ACC112 (cell line): ENCODE results near the gene MEIOC.
"Not testable (repeated sequence)": the region's sequence is repeated elsewhere in the genome, so short reads cannot be mapped to it uniquely, and the experiment has no call there.

Source experiments
- H2AFZ ChIP-seq: fragments of 200-600 bp; sonication (generic); one replicate; pipeline ENCODE4 v1.6.0; 2017; ENCODE audit warnings: antibody characterized with exemption, low read length; ENCODE audit not compliant: unreplicated experiment
- H3K27ac ChIP-seq: fragments of 200-600 bp; sonication (generic); 2 replicates; pipeline ENCODE4 v1.5.1; 2014; ENCODE audit warnings: low read depth, mild to moderate bottlenecking, antibody characterized with exemption, low read length, moderate library complexity
- H3K27me3 ChIP-seq: fragments of 200-600 bp; sonication (generic); 2 replicates; pipeline ENCODE4 v1.6.1; 2014; ENCODE audit warnings: mild to moderate bottlenecking, antibody characterized with exemption, low read length, moderate library complexity, mixed read lengths; ENCODE audit not compliant: insufficient read depth
- H3K36me3 ChIP-seq: fragments of 200-600 bp; sonication (generic); 2 replicates; pipeline ENCODE4 v1.6.1; 2016; ENCODE audit warnings: mild to moderate bottlenecking, antibody characterized with exemption, low read length, moderate library complexity, mixed read lengths; ENCODE audit not compliant: insufficient read depth
- H3K4me1 ChIP-seq: fragments of 200-600 bp; sonication (generic); one replicate; pipeline ENCODE4 v1.6.1; 2016; ENCODE audit warnings: low read length, mixed read lengths; ENCODE audit not compliant: insufficient read depth, unreplicated experiment, control insufficient read depth
- H3K4me3 ChIP-seq: fragments of 200-600 bp; sonication (generic); 2 replicates; pipeline ENCODE4 v1.5.1; 2014; ENCODE audit warnings: mild to moderate bottlenecking, low read depth, low read length
- H3K79me2 ChIP-seq: fragments of 200-600 bp; sonication (generic); one replicate; pipeline ENCODE4 v1.6.0; 2016; ENCODE audit warnings: low read length; ENCODE audit not compliant: control insufficient read depth, unreplicated experiment, insufficient read depth

MEIOC gene

GRCh38 chr17:44627513-44628242, 28.6 kb upstream of the MEIOC start:
- Histone ChIP-seq H3K4me1 (no peaks in the 10 kb centered on the region), H2AFZ (no peak overlapping the region), H3K27ac (no peak overlapping the region), H3K36me3 (no peaks in the 10 kb centered on the region), H3K27me3 (no peaks in the 10 kb centered on the region), H3K4me3 (no peak overlapping the region), H3K79me2 (no peaks in the 10 kb centered on the region)

GRCh38 chr17:44628243-44629188, 27.8 kb upstream of the MEIOC start:
- H3K27me3 ChIP-seq: no peaks in the 10 kb centered on the region
- no peaks in the 10 kb centered on the region for H3K4me1 ChIP-seq
- no peak overlapping the region for H2AFZ ChIP-seq
- no peak overlapping the region for H3K4me3 ChIP-seq
- H3K79me2 ChIP-seq: no peaks in the 10 kb centered on the region
- no peak overlapping the region for H3K27ac ChIP-seq
- no peaks in the 10 kb centered on the region for H3K36me3 ChIP-seq

DNA sequence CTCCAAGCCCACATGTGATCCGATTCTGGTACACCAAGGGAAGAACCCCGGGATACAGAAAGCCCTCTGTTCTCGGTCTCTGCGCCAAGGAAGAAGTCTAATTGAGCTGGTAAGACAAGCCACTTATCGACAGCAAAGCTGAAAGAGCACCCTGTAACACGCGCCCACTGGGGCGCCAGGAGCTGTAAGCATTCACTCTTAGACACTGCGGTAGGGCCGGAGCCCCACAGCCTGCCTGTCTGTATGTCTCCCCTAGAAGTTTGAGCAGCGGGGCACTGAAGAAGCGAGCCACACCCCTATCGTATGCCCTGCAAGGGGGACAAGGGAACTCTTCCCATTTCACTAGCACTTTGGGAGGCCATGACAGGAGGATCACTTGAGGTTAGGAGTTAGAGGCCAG, 27.0 kb upstream of the MEIOC start:
- no peaks in the 10 kb centered on the region for H3K27me3 ChIP-seq
- H3K36me3 ChIP-seq: no peaks in the 10 kb centered on the region
- H3K4me3 ChIP-seq: no peak overlapping the region
- no peak overlapping the region for H3K27ac ChIP-seq
- H2AFZ ChIP-seq: no peak overlapping the region
- H3K79me2 ChIP-seq: no peaks in the 10 kb centered on the region
- no peaks in the 10 kb centered on the region for H3K4me1 ChIP-seq

GRCh38 chr17:44630703-44631102, 25.6 kb upstream of the MEIOC start:
- Histone ChIP-seq H3K4me1 (no peaks in the 10 kb centered on the region), H3K79me2 (no peaks in the 10 kb centered on the region), H3K4me3 (no peak overlapping the region), H3K27me3 (no peaks in the 10 kb centered on the region), H3K36me3 (no peaks in the 10 kb centered on the region), H2AFZ (no peak overlapping the region), H3K27ac (no peak overlapping the region)

GRCh38 chr17:44633998-44634397, 22.3 kb upstream of the MEIOC start:
- H3K79me2 ChIP-seq: no peaks in the 10 kb centered on the region
- no peaks in the 10 kb centered on the region for H3K4me1 ChIP-seq
- no peak overlapping the region for H3K27ac ChIP-seq
- H3K4me3 ChIP-seq: no peak overlapping the region
- H2AFZ ChIP-seq: no peak overlapping the region
- H3K36me3 ChIP-seq: no peaks in the 10 kb centered on the region
- no peaks in the 10 kb centered on the region for H3K27me3 ChIP-seq

DNA sequence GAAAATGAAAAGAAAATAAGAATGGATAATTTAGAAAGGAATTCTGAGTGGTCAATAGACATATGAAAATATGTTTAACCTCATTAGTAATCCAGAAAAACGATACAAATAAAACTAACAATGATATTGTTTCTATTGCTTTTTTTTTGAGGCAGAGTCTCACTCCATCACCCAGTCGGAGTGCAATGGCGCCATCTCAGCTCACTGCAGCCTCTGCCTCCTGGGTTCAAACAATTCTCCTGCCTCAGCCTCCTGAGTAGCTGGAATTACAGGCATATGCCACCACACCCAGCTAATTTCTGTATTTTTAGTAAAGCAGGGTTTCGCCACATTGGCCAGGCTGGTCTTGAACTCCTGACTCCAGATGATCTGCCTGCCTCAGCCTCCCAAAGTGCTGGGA, 21.9 kb upstream of the MEIOC start:
- not testable (repeated sequence) for H3K79me2 ChIP-seq, H2AFZ ChIP-seq, H3K36me3 ChIP-seq, H3K4me1 ChIP-seq, H3K4me3 ChIP-seq, H3K27me3 ChIP-seq, H3K27ac ChIP-seq

DNA sequence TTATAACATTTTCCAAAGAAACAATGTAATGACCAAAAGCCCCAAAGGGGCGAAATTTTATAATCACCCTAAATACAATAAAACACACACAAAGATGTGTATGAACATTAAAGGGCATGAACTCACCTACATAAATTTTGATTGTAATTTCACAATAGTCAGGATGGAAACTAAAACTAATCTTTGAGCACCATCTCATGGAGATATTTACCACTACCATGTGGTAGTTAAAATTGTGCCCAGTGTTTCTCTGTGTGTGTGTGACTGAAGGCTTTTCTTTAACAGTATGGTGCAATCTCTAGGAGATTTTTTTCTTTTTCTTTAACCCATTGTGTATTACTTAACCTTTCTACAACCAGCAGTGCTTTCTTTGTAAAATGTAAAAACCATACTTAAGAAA, 19.7 kb upstream of the MEIOC start:
- Histone ChIP-seq H3K27ac (no peak overlapping the region), H2AFZ (no peak overlapping the region), H3K4me3 (no peak overlapping the region), H3K4me1 (no peaks in the 10 kb centered on the region), H3K36me3 (no peaks in the 10 kb centered on the region), H3K27me3 (no peaks in the 10 kb centered on the region), H3K79me2 (no peaks in the 10 kb centered on the region)

- Histone ChIP-seq H3K4me1 (no peaks in the 10 kb centered on the region), H3K4me3 (no peak overlapping the region), H3K27ac (no peak overlapping the region), H2AFZ (peak overlapping the region; percentile 57), H3K36me3 (no peaks in the 10 kb centered on the region), H3K79me2 (no peaks in the 10 kb centered on the region), H3K27me3 (no peaks in the 10 kb centered on the region)
These were observed 19.2 kb upstream of the MEIOC start for GRCh38 chr17:44637066-44637465.

DNA sequence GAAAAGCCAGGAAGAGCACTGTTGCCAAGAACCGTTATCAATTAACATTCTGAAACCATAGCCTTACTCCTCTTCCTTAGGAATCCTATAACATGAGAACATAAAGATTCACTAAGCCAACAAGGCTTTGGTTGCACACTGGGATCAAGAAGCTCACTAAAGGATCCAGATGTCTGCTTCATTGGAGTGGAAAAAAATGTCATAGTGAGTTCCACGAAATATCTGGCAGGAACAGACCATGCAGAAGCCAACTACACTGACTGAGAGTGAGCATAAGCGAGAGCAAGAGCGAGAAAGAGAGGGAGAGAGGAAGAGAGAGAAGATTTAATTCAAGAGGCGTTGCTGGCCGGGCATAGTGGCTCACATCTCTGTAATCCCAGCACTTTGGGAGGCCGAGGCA, 13.4 kb upstream of the MEIOC start:
- Histone ChIP-seq H3K27ac (no peak overlapping the region), H3K27me3 (no peaks in the 10 kb centered on the region), H3K79me2 (no peaks in the 10 kb centered on the region), H3K36me3 (no peaks in the 10 kb centered on the region), H3K4me3 (no peak overlapping the region), H3K4me1 (no peaks in the 10 kb centered on the region), H2AFZ (no peak overlapping the region)

DNA sequence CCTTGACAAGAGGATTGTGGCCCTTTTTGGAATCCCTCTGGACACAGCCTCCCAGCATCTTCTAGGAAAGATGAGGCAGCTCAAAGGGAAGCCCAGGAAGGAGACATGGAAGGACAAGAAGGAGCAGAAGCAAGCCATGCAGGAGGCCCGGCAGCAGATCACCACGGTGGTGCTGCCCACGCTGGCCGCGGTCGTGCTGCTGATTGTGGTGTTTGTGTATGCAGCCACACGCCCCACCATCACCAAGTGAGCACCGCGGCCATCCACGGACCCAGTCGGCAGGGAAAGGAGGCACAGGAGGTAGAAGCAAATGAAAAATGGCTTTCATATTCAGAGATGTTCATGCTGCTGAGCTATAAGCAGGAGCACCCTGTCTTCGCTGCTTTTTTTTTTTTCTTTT, 10.9 kb upstream of the MEIOC start:
- no peak overlapping the region for H3K27ac ChIP-seq
- no peaks in the 10 kb centered on the region for H3K79me2 ChIP-seq
- H3K36me3 ChIP-seq: no peaks in the 10 kb centered on the region
- no peaks in the 10 kb centered on the region for H3K27me3 ChIP-seq
- no peak overlapping the region for H3K4me3 ChIP-seq
- no peak overlapping the region for H2AFZ ChIP-seq
- no peaks in the 10 kb centered on the region for H3K4me1 ChIP-seq

DNA sequence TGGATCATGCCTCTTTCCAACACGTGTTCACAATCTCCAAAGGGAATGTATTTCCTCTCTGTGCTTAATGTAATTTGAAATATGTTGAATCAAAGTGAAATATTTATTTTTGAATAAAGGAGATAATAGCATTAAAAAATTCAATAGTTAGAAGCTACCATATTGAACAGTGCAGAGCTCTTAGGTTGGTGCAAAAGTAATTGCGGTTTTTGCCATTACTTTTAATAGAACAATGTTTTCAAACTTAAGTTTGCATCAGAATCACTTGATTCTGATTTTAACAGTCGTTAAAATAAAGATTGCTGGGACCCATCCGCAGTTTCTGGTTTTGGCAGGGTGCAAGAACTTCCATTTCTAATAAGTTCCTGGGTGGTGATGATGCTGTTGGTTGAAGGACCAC, 10.0 kb upstream of the MEIOC start:
- Histone ChIP-seq H3K36me3 (no peaks in the 10 kb centered on the region), H2AFZ (no peak overlapping the region), H3K27ac (no peak overlapping the region), H3K4me3 (no peak overlapping the region), H3K27me3 (no peaks in the 10 kb centered on the region), H3K4me1 (no peaks in the 10 kb centered on the region), H3K79me2 (no peaks in the 10 kb centered on the region)
